Measurements from ENCODE around the gene TRIO.

GRCh38 chr5:14226149-14226548 lies 83.0 kb downstream of the TRIO start:
- no peak for TF ChIP-seq EP300 (IDR thresholded peaks at IDR 0.05)
- no peak for TF ChIP-seq CTCF (IDR thresholded peaks at IDR 0.05)
